K562 (cell line): ENCODE results near the gene KCND3. TPM values are rescaled to one million over a fixed set of nuclear protein-coding genes. Genes with fewer than 3 reads are reported as not detected.

Source experiments
- CAMTA2 ChIP-seq: fragments of 250-450 bp; sonication (Bioruptor Pico); conservative IDR thresholded peaks from 2 replicates; pipeline ENCODE4 v1.5.1; 2022
- CHD1 ChIP-seq: fragments of 200-600 bp; sonication (generic); IDR thresholded peaks from one replicate; pipeline ENCODE4 v1.6.1; 2012; ENCODE audit warnings: mild to moderate bottlenecking, moderate library complexity, low read length, inconsistent platforms
- CHD2 ChIP-seq: IDR thresholded peaks from 2 replicates; pipeline ENCODE4 v1.6.1; 2011; ENCODE audit warnings: low read depth, low read length
- EP300 ChIP-seq: IDR thresholded peaks from 2 replicates; pipeline ENCODE4 v1.6.1; 2012; ENCODE audit warnings: low read length, improper control_type of control experiment
- ESRRA ChIP-seq: fragments of 450-650 bp; IDR thresholded peaks from 2 replicates; pipeline ENCODE4 v1.6.1; 2014; ENCODE audit warnings: low read depth, mild to moderate bottlenecking, moderate library complexity, borderline replicate concordance
- ETV1 ChIP-seq: fragments of 450-650 bp; conservative IDR thresholded peaks from 2 replicates; pipeline ENCODE4 v1.6.1; 2016; ENCODE audit warnings: missing genetic modification characterization, control low read depth, low read depth, missing compliant biosample characterization
- FOXM1 ChIP-seq, 2 experiments: fragments of 450-650 bp in 1 of 2; sonication (generic) in 1 of 2; formaldehyde crosslinking in 1 of 2; IDR thresholded peaks; 2 replicates each; pipeline versions ENCODE4 v1.6.1 to v1.9.0; 2017 to 2022; ENCODE audit warnings: low read depth in 2 of 2, mild to moderate bottlenecking in 2 of 2, missing genetic modification reagents in 1 of 2, moderate library complexity in 1 of 2
- HDGF ChIP-seq: fragments of 450-650 bp; IDR thresholded peaks from 2 replicates; pipeline ENCODE4 v1.6.1; 2016
- HEY1 ChIP-seq: fragments of 250-450 bp; sonication (Bioruptor Pico); IDR thresholded peaks from 2 replicates; pipeline ENCODE4 v1.5.0; 2020; ENCODE audit warnings: mild to moderate bottlenecking, moderate library complexity, borderline replicate concordance
- JUNB ChIP-seq: fragments of 450-650 bp; formaldehyde crosslinking; conservative IDR thresholded peaks from 2 replicates; pipeline ENCODE4 v1.4.0; 2020; ENCODE audit warnings: mild to moderate bottlenecking
- MTA1 ChIP-seq: fragments of 450-650 bp; IDR thresholded peaks from 2 replicates; pipeline ENCODE4 v1.6.1; 2017; ENCODE audit warnings: borderline replicate concordance
- PML ChIP-seq: IDR thresholded peaks from 2 replicates; pipeline ENCODE4 v1.6.1; 2012; ENCODE audit warnings: low read length, inconsistent platforms
- POU5F1 ChIP-seq: fragments of 150-350 bp; IDR thresholded peaks from 2 replicates; pipeline ENCODE4 v1.6.1; 2014; ENCODE audit warnings: borderline replicate concordance, low read length, low read depth, mild to moderate bottlenecking; ENCODE audit not compliant: partially characterized antibody
- RCOR1 ChIP-seq, 2 experiments: IDR thresholded peaks; 2 replicates each; pipeline ENCODE4 v1.6.1; 2012; ENCODE audit warnings: low read depth in 2 of 2, low read length in 2 of 2, borderline replicate concordance in 1 of 2, improper control_type of control experiment in 1 of 2
- RFX1 ChIP-seq: fragments of 450-650 bp; IDR thresholded peaks from 2 replicates; pipeline ENCODE4 v1.6.1; 2016; ENCODE audit warnings: mild to moderate bottlenecking, moderate library complexity
- SMARCA4 ChIP-seq: fragments of 450-650 bp; IDR thresholded peaks from 2 replicates; pipeline ENCODE4 v1.6.1; 2016
- SMARCA5 ChIP-seq: fragments of 450-650 bp; IDR thresholded peaks from 2 replicates; pipeline ENCODE4 v1.6.1; 2016
- SRSF7 ChIP-seq: fragments of 200-400 bp; formaldehyde crosslinking; optimal IDR thresholded peaks from 2 replicates; pipeline ENCODE3; 2017; ENCODE audit warnings: mild to moderate bottlenecking, low read depth, low read length
- TBL1XR1 ChIP-seq, 2 experiments: IDR thresholded peaks; 2 replicates each; pipeline ENCODE4 v1.6.1; 2012; ENCODE audit warnings: improper control_type of control experiment in 2 of 2, low read length in 2 of 2, mild to moderate bottlenecking in 1 of 2
- TBP ChIP-seq: optimal IDR thresholded peaks from 2 replicates; pipeline ENCODE3; 2011; ENCODE audit warnings: low read depth, low read length, improper control_type of control experiment
- UBTF ChIP-seq, 2 experiments: IDR thresholded peaks; 2 replicates each; pipeline ENCODE4 v1.6.1; 2012; ENCODE audit warnings: improper control_type of control experiment in 2 of 2, low read depth in 2 of 2, low read length in 2 of 2, borderline replicate concordance in 1 of 2
- XRCC3 ChIP-seq: fragments of 450-650 bp; IDR thresholded peaks from 2 replicates; pipeline ENCODE4 v1.6.1; 2017; ENCODE audit warnings: mild to moderate bottlenecking, moderate library complexity
- XRCC5 ChIP-seq: fragments of 200-400 bp; formaldehyde crosslinking; IDR thresholded peaks from 2 replicates; pipeline ENCODE4 v1.6.1; 2017; ENCODE audit warnings: low read depth, mild to moderate bottlenecking, low read length
- ZBED1 ChIP-seq: IDR thresholded peaks from 2 replicates; pipeline ENCODE4 v1.6.1; 2014
- ZFX ChIP-seq: sonication (generic); formaldehyde crosslinking; IDR thresholded peaks from 2 replicates; pipeline ENCODE4 v1.8.0; 2022; ENCODE audit warnings: mild to moderate bottlenecking, missing genetic modification reagents, moderate library complexity
- ZNF449 ChIP-seq: fragments of 250-450 bp; sonication (Bioruptor Pico); IDR thresholded peaks from 2 replicates; pipeline ENCODE4 v1.8.0; 2022; ENCODE audit warnings: moderate library complexity, mild to moderate bottlenecking, inconsistent platforms
- ZNF561 ChIP-seq: fragments of 450-650 bp; formaldehyde crosslinking; conservative IDR thresholded peaks from 2 replicates; pipeline ENCODE4 v1.4.0; 2020; ENCODE audit warnings: mild to moderate bottlenecking, moderate library complexity
- ZNF717 ChIP-seq: fragments of 250-450 bp; sonication (Bioruptor Pico); IDR thresholded peaks from 2 replicates; pipeline ENCODE4 v1.5.0; 2021
- polyA plus RNA-seq, 8 experiments: library from polyadenylated mRNA; depleted of rRNA in 4 of 8; stranded (reverse) in 5 of 8; unstranded in 3 of 8; fragments of >200 nt; fragmentation: Nextera tagmentation in 2 of 8; fragmentation: Illumina TruSeq in 1 of 8; extraction: Ambion mirVana in 2 of 8; extraction: Trizol in 1 of 8; gene quantifications; 2 replicates each; pipeline versions ENCODE4 v1.2.1 to v1.2.3, GENCODE V29; 2011 to 2014; ENCODE audit warnings: inconsistent platforms in 1 of 8, missing spikeins in 1 of 8
- total RNA-seq, 7 experiments: library from RNA; depleted of rRNA in 6 of 7; stranded (reverse); fragments of >200 nt in 6 of 7; fragmentation: Illumina TruSeq in 2 of 7; extraction: Trizol in 2 of 7; gene quantifications; 2 replicates each; pipeline versions ENCODE4 v1.2.1 to v1.2.3, GENCODE V29; 2011 to 2021; ENCODE audit warnings: low replicate concordance in 1 of 7
- TF ChIP-seq, protein P1 (sequence below): IDR thresholded peaks from 2 replicates; pipeline ENCODE4 v1.6.1; 2011; ENCODE audit not compliant: insufficient read length; ENCODE audit errors: extremely low read depth

KCND3 gene
- total and polyA plus RNA-seq, 9 of the 15 experiments (the other 6 are each of a cell fraction or from before 2014, with no cell fraction given), result not detected

- TF ChIP-seq TBP, result no peak
- no peak for TF ChIP-seq ZNF449
- no peak for TF ChIP-seq ZFX (CRISPR knock-in tag)
- TF ChIP-seq UBTF (IDR thresholded peaks at IDR 0.05; ENCODE audit: borderline replicate concordance in 1 of 2, low read depth in 2 of 2, low read length in 2 of 2), result no peak
- peak in 1 of 2 experiments; percentile 70; a peak in 1 of 4 replicates for TF ChIP-seq TBL1XR1 (IDR thresholded peaks at IDR 0.05; ENCODE audit: low read length in 2 of 2)
- TF ChIP-seq RFX1, result peak; percentile 47; the same call in 1 of the 2 replicates
- TF ChIP-seq ZBED1, result no peak
- peak in 1 of 2 experiments; percentile 93; a peak in 2 of 4 replicates for TF ChIP-seq RCOR1 (IDR thresholded peaks at IDR 0.05; ENCODE audit: borderline replicate concordance in 1 of 2, low read depth in 2 of 2, low read length in 2 of 2)
- TF ChIP-seq CHD1, result no peak
- TF ChIP-seq XRCC5, result peak; percentile 86; the same call in 1 of the 2 replicates
- no peak for TF ChIP-seq HDGF
- TF ChIP-seq SMARCA5, result peak; percentile 100
- no peak for TF ChIP-seq ZNF717 (CRISPR knock-in tag)
- TF ChIP-seq ZNF561 (CRISPR knock-in tag), result no peak
- no peak for TF ChIP-seq XRCC3
- TF ChIP-seq MTA1, result peak; percentile 79; the same call in 1 of the 2 replicates
- no peak for TF ChIP-seq SRSF7
- TF ChIP-seq ETV1, result peak; percentile 25
- no peak for TF ChIP-seq HEY1
- no peak for TF ChIP-seq CAMTA2
- TF ChIP-seq PML, result no peak
- TF ChIP-seq JUNB, result no peak
- TF ChIP-seq POU5F1, result no peak
- no peak for TF ChIP-seq CHD2
- TF ChIP-seq, protein P1, sequence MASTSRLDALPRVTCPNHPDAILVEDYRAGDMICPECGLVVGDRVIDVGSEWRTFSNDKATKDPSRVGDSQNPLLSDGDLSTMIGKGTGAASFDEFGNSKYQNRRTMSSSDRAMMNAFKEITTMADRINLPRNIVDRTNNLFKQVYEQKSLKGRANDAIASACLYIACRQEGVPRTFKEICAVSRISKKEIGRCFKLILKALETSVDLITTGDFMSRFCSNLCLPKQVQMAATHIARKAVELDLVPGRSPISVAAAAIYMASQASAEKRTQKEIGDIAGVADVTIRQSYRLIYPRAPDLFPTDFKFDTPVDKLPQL, result no peak
- peak; percentile 38; the same call in 1 of the 2 replicates for TF ChIP-seq FOXM1 (IDR thresholded peaks at IDR 0.05; ENCODE audit: low read depth)
- TF ChIP-seq FOXM1 (CRISPR knock-in tag; IDR thresholded peaks at IDR 0.05; ENCODE audit: low read depth), result no peak
- TF ChIP-seq SMARCA4, result no peak
- TF ChIP-seq ESRRA, result peak; percentile 69; the same call in 1 of the 2 replicates
- 0 out of 2 replicates have a peak, but pooled peaks have one; percentile 47 for TF ChIP-seq EP300
These were observed 242.2 kb downstream of the KCND3 start (continued) for GRCh38 chr1:111747282-111747734.
